Measurements from ENCODE around the gene DACT1.

DNA sequence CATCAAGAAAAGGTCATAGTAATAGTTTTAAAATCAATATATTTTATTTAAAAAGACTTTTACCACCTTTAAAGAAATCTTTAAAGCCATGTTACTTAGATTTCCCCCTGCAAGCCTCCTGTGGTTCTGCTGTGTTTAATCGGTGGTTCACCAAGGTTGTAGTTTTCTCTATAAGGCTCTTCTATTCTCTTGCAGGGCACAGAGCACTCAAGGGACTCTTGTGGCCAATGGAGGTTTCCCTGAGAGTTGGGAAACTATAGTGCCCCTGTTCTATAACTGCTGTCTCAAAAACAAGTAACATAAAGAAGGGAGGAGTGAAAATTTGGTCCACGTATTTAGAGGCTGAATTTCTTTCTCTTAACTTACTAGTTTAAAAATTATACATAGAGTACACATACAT, 25.0 kb downstream of the DACT1 start:
- TF ChIP-seq, protein P1, sequence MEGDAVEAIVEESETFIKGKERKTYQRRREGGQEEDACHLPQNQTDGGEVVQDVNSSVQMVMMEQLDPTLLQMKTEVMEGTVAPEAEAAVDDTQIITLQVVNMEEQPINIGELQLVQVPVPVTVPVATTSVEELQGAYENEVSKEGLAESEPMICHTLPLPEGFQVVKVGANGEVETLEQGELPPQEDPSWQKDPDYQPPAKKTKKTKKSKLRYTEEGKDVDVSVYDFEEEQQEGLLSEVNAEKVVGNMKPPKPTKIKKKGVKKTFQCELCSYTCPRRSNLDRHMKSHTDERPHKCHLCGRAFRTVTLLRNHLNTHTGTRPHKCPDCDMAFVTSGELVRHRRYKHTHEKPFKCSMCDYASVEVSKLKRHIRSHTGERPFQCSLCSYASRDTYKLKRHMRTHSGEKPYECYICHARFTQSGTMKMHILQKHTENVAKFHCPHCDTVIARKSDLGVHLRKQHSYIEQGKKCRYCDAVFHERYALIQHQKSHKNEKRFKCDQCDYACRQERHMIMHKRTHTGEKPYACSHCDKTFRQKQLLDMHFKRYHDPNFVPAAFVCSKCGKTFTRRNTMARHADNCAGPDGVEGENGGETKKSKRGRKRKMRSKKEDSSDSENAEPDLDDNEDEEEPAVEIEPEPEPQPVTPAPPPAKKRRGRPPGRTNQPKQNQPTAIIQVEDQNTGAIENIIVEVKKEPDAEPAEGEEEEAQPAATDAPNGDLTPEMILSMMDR (IDR thresholded peaks at IDR 0.05): no peak
- TF ChIP-seq POLR2A (IDR thresholded peaks at IDR 0.05): no peak

Measured in lower leg skin (tissue), 3 donors.